K562 (cell line): ENCODE data around the gene DNAAF2. TPM values are rescaled to one million over a fixed set of nuclear protein-coding genes. Genes with fewer than 3 reads are reported as not detected.

ENCODE experiments used
- BHLHE40 ChIP-seq: IDR thresholded peaks from 2 replicates; pipeline ENCODE4 v1.6.1; 2011; ENCODE audit warnings: low read length, improper control_type of control experiment
- CCNT2 ChIP-seq: IDR thresholded peaks from 2 replicates; pipeline ENCODE4 v1.6.1; 2011; ENCODE audit warnings: borderline replicate concordance, low read depth, mild to moderate bottlenecking, moderate library complexity, mixed read lengths, low read length; ENCODE audit not compliant: insufficient read length; ENCODE audit errors: extremely low read depth
- CGGBP1 ChIP-seq: fragments of 250-450 bp; sonication (Bioruptor Pico); IDR thresholded peaks from 2 replicates; pipeline ENCODE4 v1.9.0; 2021; ENCODE audit warnings: mild to moderate bottlenecking
- E2F6 ChIP-seq, 2 experiments: IDR thresholded peaks; 2 replicates each; pipeline ENCODE4 v1.6.1; 2011; ENCODE audit warnings: borderline replicate concordance in 1 of 2, control low read depth in 1 of 2, low read depth in 1 of 2, low read length in 1 of 2, mild to moderate bottlenecking in 1 of 2, mixed read lengths in 1 of 2, moderate library complexity in 1 of 2; ENCODE audit not compliant: insufficient read depth in 1 of 2, insufficient read length in 1 of 2, poor library complexity in 1 of 2, severe bottlenecking in 1 of 2; ENCODE audit errors: extremely low read depth in 1 of 2
- EP400 ChIP-seq: fragments of 450-650 bp; IDR thresholded peaks from 2 replicates; pipeline ENCODE4 v1.6.1; 2017; ENCODE audit warnings: antibody characterized with exemption, mild to moderate bottlenecking, moderate library complexity
- GTF2E2 ChIP-seq: fragments of 200-800 bp; sonication (Bioruptor generic); IDR thresholded peaks from 2 replicates; pipeline ENCODE4 v1.6.1; 2016; ENCODE audit warnings: missing genetic modification characterization, missing compliant biosample characterization
- HCFC1 ChIP-seq: IDR thresholded peaks from 2 replicates; pipeline ENCODE4 v1.6.1; 2012; ENCODE audit warnings: low read depth, low read length, improper control_type of control experiment
- HDAC1 ChIP-seq, 2 experiments: fragments of 450-650 bp; IDR thresholded peaks; 2 replicates each; pipeline ENCODE4 v1.6.1; 2016 to 2017; ENCODE audit warnings: inconsistent platforms in 1 of 2, mild to moderate bottlenecking in 1 of 2, moderate library complexity in 1 of 2
- HOXB6 ChIP-seq: fragments of 250-450 bp; sonication (Bioruptor Pico); IDR thresholded peaks from 2 replicates; pipeline ENCODE4 v1.5.1; 2022; ENCODE audit warnings: mild to moderate bottlenecking, borderline replicate concordance
- KDM1A ChIP-seq, 2 experiments: fragments of 450-650 bp; IDR thresholded peaks; 2 replicates each; pipeline ENCODE4 v1.6.1; 2016; ENCODE audit warnings: mild to moderate bottlenecking in 2 of 2
- NKRF ChIP-seq: fragments of 450-650 bp; IDR thresholded peaks from 2 replicates; pipeline ENCODE4 v1.6.1; 2016; ENCODE audit warnings: borderline replicate concordance
- NRF1 ChIP-seq, 2 experiments: fragments of 450-650 bp; IDR thresholded peaks in 1 of 2; conservative IDR thresholded peaks in 1 of 2; 2 replicates each; pipeline ENCODE4 v1.6.1; 2014; ENCODE audit warnings: mild to moderate bottlenecking in 2 of 2
- POLR2G ChIP-seq: fragments of 200-400 bp; formaldehyde crosslinking; IDR thresholded peaks from 2 replicates; pipeline ENCODE4 v1.6.1; 2017; ENCODE audit warnings: low read depth, mild to moderate bottlenecking, antibody characterized with exemption, low read length, moderate library complexity
- PPARD ChIP-seq: fragments of 250-450 bp; sonication (Bioruptor Pico); IDR thresholded peaks from 2 replicates; pipeline ENCODE4 v1.8.0; 2022; ENCODE audit warnings: inconsistent platforms, mild to moderate bottlenecking, moderate library complexity
- RCOR1 ChIP-seq, 2 experiments: IDR thresholded peaks; 2 replicates each; pipeline ENCODE4 v1.6.1; 2012; ENCODE audit warnings: low read depth in 2 of 2, low read length in 2 of 2, borderline replicate concordance in 1 of 2, improper control_type of control experiment in 1 of 2
- TAF1 ChIP-seq: IDR thresholded peaks from 2 replicates; pipeline ENCODE4 v1.6.1; 2011; ENCODE audit warnings: mild to moderate bottlenecking, low read length, moderate library complexity; ENCODE audit not compliant: insufficient read depth, control insufficient read depth, severe bottlenecking; ENCODE audit errors: extremely low read depth
- TFAM ChIP-seq: fragments of 250-450 bp; sonication (Bioruptor Pico); conservative IDR thresholded peaks from 2 replicates; pipeline ENCODE4 v1.5.0; 2021; ENCODE audit warnings: mild to moderate bottlenecking, moderate library complexity
- WHSC1 ChIP-seq: IDR thresholded peaks from one replicate; pipeline ENCODE4 v1.6.1; 2012; ENCODE audit warnings: low read length, control low read depth, inconsistent platforms
- ZBTB43 ChIP-seq: sonication (generic); formaldehyde crosslinking; IDR thresholded peaks from 2 replicates; pipeline ENCODE4 v1.8.0; 2023; ENCODE audit warnings: mild to moderate bottlenecking, missing genetic modification reagents
- ZNF511 ChIP-seq: sonication (generic); formaldehyde crosslinking; IDR thresholded peaks from 2 replicates; pipeline ENCODE4 v1.8.0; 2022; ENCODE audit warnings: mild to moderate bottlenecking, missing genetic modification reagents
- polyA plus RNA-seq, 8 experiments: library from polyadenylated mRNA; depleted of rRNA in 4 of 8; stranded (reverse) in 5 of 8; unstranded in 3 of 8; fragments of >200 nt; fragmentation: Nextera tagmentation in 2 of 8; fragmentation: Illumina TruSeq in 1 of 8; extraction: Ambion mirVana in 2 of 8; extraction: Trizol in 1 of 8; gene quantifications; 2 replicates each; pipeline versions ENCODE4 v1.2.1 to v1.2.3, GENCODE V29; 2011 to 2014; ENCODE audit warnings: inconsistent platforms in 1 of 8, missing spikeins in 1 of 8
- total RNA-seq, 7 experiments: library from RNA; depleted of rRNA in 6 of 7; stranded (reverse); fragments of >200 nt in 6 of 7; fragmentation: Illumina TruSeq in 2 of 7; extraction: Trizol in 2 of 7; gene quantifications; 2 replicates each; pipeline versions ENCODE4 v1.2.1 to v1.2.3, GENCODE V29; 2011 to 2021; ENCODE audit warnings: low replicate concordance in 1 of 7

Gene DNAAF2
- total and polyA plus RNA-seq, 9 of the 15 experiments (the other 6 are each of a cell fraction or from before 2014, with no cell fraction given): 2.4 to 14.6 (median 11.1) TPM

- TF ChIP-seq ZBTB43 (peak; percentile 49; the same call in 1 of the 2 replicates), HOXB6 (CRISPR knock-in tag) (no peak), WHSC1 (no peak), KDM1A (IDR thresholded peaks at IDR 0.05) (no peak), ZNF511 (CRISPR knock-in tag) (no peak), TAF1 (peak; percentile 93), NKRF (peak; percentile 54; the same call in 1 of the 2 replicates), GTF2E2 (tag) (peak; percentile 70; the same call in 1 of the 2 replicates), CCNT2 (peak; percentile 47), TFAM (no peak), RCOR1 (IDR thresholded peaks at IDR 0.05; ENCODE audit: borderline replicate concordance in 1 of 2, low read depth in 2 of 2, low read length in 2 of 2) (0 out of 4 replicates have a peak, but pooled peaks of 1 of the 2 experiments have one; percentile 7), EP400 (peak; percentile 98), NRF1 (conservative IDR thresholded peaks at IDR 0.05 in 1 of 2, IDR thresholded peaks at IDR 0.05 in 1 of 2) (peak in 1 of 2 experiments; percentile 13; a peak in 1 of 4 replicates), E2F6 (IDR thresholded peaks at IDR 0.05; ENCODE audit: borderline replicate concordance in 1 of 2, extremely low read depth in 1 of 2, insufficient read depth in 1 of 2, insufficient read length in 1 of 2, low read depth in 1 of 2, low read length in 1 of 2, poor library complexity in 1 of 2, severe bottlenecking in 1 of 2) (peak in 1 of 2 experiments; percentile 76), PPARD (no peak), HDAC1 (IDR thresholded peaks at IDR 0.05) (peak in 1 of 2 experiments; percentile 29; a peak in 1 of 4 replicates), CGGBP1 (CRISPR knock-in tag) (peak; percentile 64; the same call in 1 of the 2 replicates), POLR2G (peak; percentile 99), HCFC1 (peak; percentile 34), BHLHE40 (peak; percentile 25; the same call in 1 of the 2 replicates)
These were observed 14.6 kb downstream of the DNAAF2 start, which contains the start of the genes MGAT2 and RPL36AL (continued) for GRCh38 chr14:49620182-49621113.
